HG03280 (cell line): ENCODE results near the gene PHTF2.
"Not testable (repeated sequence)": the region's sequence is repeated elsewhere in the genome, so short reads cannot be mapped to it uniquely, and the experiment has no call there.

Experiments used
- ATAC-seq: cut with Tn5 transposase; IDR thresholded peaks from one replicate; pipeline ENCODE4 v1.9.1; 2021; ENCODE audit warnings: mild to moderate bottlenecking, moderate library complexity; ENCODE audit not compliant: unreplicated experiment

The PHTF2 gene

GRCh38 chr7:77873416-77874327, 75.1 kb downstream of the PHTF2 start:
- ATAC-seq, result not testable (repeated sequence)

- no peak for ATAC-seq
Measured at GRCh38 chr7:77877791-77878190, 79.2 kb downstream of the PHTF2 start.

- ATAC-seq, result no peak
Measured at GRCh38 chr7:77878500-77878899, 79.9 kb downstream of the PHTF2 start.

GRCh38 chr7:77879272-77879671, 80.7 kb downstream of the PHTF2 start:
- no peak for ATAC-seq

- ATAC-seq, result no peak
Measured at GRCh38 chr7:77881871-77882270, 83.3 kb downstream of the PHTF2 start.

- no peak for ATAC-seq
Measured at GRCh38 chr7:77885155-77885554, 86.6 kb downstream of the PHTF2 start.

- ATAC-seq, result no peak
Measured at GRCh38 chr7:77887567-77887966, 89.0 kb downstream of the PHTF2 start.

- ATAC-seq, result no peak
Measured at GRCh38 chr7:77888998-77889397, 90.4 kb downstream of the PHTF2 start.

GRCh38 chr7:77893813-77894212, 95.2 kb downstream of the PHTF2 start:
- no peak for ATAC-seq

GRCh38 chr7:77894574-77895091, 96.1 kb downstream of the PHTF2 start:
- no peak for ATAC-seq

- ATAC-seq, result no peak
Measured at GRCh38 chr7:77895905-77896304, 97.3 kb downstream of the PHTF2 start.

- no peak for ATAC-seq
Measured at GRCh38 chr7:77897004-77897547, 98.5 kb downstream of the PHTF2 start.

- no peak for ATAC-seq
Measured at GRCh38 chr7:77899516-77899915, 100.9 kb downstream of the PHTF2 start.

- peak; percentile 42 for ATAC-seq
Measured at GRCh38 chr7:77903597-77903996, 105.0 kb downstream of the PHTF2 start.

GRCh38 chr7:77904252-77904651, 105.7 kb downstream of the PHTF2 start:
- no peak for ATAC-seq

GRCh38 chr7:77907281-77907680, 108.7 kb downstream of the PHTF2 start:
- no peak for ATAC-seq

- no peak for ATAC-seq
Measured at GRCh38 chr7:77908664-77909063, 110.1 kb downstream of the PHTF2 start.

- ATAC-seq, result no peak
Measured at GRCh38 chr7:77910124-77910523, 111.6 kb downstream of the PHTF2 start.

- no peak for ATAC-seq
Measured at GRCh38 chr7:77912293-77912692, 113.7 kb downstream of the PHTF2 start.

- ATAC-seq, result no peak
Measured at GRCh38 chr7:77913977-77914607, 115.5 kb downstream of the PHTF2 start.

- no peak for ATAC-seq
Measured at GRCh38 chr7:77917500-77918262, 119.1 kb downstream of the PHTF2 start.
